Parathyroid adenoma (tissue), 2 donors: Measurements from ENCODE around the gene STX1B.

ENCODE experiments used
- H2AFZ ChIP-seq: fragments of 300-600 bp; sonication (generic); one replicate; pipeline ENCODE4 v1.7.0; 2017; ENCODE audit warnings: antibody characterized with exemption, mild to moderate bottlenecking
- H3K27ac ChIP-seq: fragments of 300-600 bp; sonication (generic); one replicate; pipeline ENCODE4 v1.7.0; 2017
- H3K27me3 ChIP-seq: fragments of 300-600 bp; sonication (generic); one replicate; pipeline ENCODE4 v1.7.0; 2017; ENCODE audit warnings: low read length; ENCODE audit not compliant: control insufficient read depth, insufficient read depth
- H3K36me3 ChIP-seq: fragments of 300-600 bp; sonication (generic); one replicate; pipeline ENCODE4 v1.7.0; 2017; ENCODE audit warnings: low read length; ENCODE audit not compliant: control insufficient read depth, insufficient read depth
- H3K4me1 ChIP-seq: fragments of 300-600 bp; sonication (generic); one replicate; pipeline ENCODE4 v1.7.0; 2017; ENCODE audit warnings: control low read depth
- H3K4me2 ChIP-seq: fragments of 300-600 bp; sonication (generic); one replicate; pipeline ENCODE4 v1.7.0; 2017; ENCODE audit warnings: low read length
- H3K4me3 ChIP-seq: fragments of 300-600 bp; sonication (generic); one replicate; pipeline ENCODE4 v1.7.0; 2017; ENCODE audit warnings: low read depth, low read length
- H3K79me2 ChIP-seq: fragments of 300-600 bp; sonication (generic); one replicate; pipeline ENCODE4 v1.7.0; 2017; ENCODE audit warnings: control low read depth
- H3K9ac ChIP-seq: fragments of 300-600 bp; sonication (generic); one replicate; pipeline ENCODE4 v1.7.0; 2017; ENCODE audit warnings: mild to moderate bottlenecking
- H3K9me3 ChIP-seq: fragments of 300-600 bp; sonication (generic); one replicate; pipeline ENCODE4 v1.7.0; 2017; ENCODE audit warnings: low read length; ENCODE audit not compliant: control insufficient read depth
- CTCF ChIP-seq: fragments of 300-600 bp; sonication (generic); IDR thresholded peaks from one replicate; pipeline ENCODE4 v1.7.0; 2017; ENCODE audit warnings: antibody characterized with exemption, mild to moderate bottlenecking
- donor health status: primary hyperparathyroidism.

Gene STX1B

DNA sequence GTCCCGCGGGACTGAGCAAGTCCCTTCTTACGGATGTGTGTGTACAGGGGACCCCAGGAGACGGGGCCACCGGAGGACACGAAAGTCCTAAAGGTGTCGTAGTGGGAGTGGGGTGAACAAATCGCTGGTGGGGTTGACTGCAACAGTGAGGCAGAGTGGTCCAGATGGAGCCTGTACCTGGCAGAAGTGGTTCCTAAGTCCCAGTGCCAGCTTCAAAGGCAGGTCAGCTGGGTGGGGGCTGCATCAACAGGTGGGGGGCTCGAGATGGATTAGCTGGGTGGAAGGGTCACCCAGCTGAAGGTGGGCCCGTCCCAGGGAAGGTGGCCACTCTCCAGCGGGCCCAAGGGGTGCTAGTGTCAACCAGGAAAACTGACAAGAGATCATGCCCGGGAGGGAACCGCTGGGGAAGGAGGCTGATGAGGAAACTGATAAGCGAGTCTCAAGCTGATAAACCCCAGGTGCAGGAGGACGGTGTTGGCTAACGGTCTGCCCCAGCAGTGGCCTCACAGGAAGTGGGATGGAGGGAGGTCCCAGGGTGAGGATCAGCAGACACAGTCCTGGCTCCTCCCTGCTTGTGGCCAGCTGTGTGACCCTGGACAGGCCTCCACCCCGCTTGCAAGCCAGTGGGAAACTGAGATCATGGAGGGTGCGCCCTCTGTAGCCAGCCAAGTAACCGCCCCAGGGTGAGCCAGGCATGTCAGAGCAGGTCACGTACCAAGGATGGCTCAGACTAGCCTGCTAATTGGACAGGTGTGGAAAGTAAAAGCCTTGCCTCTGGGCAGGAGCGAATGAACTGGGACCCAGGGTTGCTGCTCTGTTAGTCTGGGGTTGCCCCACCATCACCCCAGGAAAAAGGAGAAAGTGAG is 60.6 kb downstream of the STX1B start:
- Histone ChIP-seq H3K9me3 (no peaks in the 10 kb centered on the region), H3K9ac (peak overlapping the region; percentile 7), H3K4me1 (peaks cover 13% of the 10 kb centered on the region), H3K4me2 (peak overlapping the region; percentile 69), H3K36me3 (no peaks in the 10 kb centered on the region), H2AFZ (no peak overlapping the region), H3K27me3 (no peaks in the 10 kb centered on the region), H3K79me2 (peaks cover 6% of the 10 kb centered on the region), H3K27ac (peak overlapping the region; percentile 91), H3K4me3 (peak overlapping the region; percentile 88)
- TF ChIP-seq CTCF, result peak; percentile 12

DNA sequence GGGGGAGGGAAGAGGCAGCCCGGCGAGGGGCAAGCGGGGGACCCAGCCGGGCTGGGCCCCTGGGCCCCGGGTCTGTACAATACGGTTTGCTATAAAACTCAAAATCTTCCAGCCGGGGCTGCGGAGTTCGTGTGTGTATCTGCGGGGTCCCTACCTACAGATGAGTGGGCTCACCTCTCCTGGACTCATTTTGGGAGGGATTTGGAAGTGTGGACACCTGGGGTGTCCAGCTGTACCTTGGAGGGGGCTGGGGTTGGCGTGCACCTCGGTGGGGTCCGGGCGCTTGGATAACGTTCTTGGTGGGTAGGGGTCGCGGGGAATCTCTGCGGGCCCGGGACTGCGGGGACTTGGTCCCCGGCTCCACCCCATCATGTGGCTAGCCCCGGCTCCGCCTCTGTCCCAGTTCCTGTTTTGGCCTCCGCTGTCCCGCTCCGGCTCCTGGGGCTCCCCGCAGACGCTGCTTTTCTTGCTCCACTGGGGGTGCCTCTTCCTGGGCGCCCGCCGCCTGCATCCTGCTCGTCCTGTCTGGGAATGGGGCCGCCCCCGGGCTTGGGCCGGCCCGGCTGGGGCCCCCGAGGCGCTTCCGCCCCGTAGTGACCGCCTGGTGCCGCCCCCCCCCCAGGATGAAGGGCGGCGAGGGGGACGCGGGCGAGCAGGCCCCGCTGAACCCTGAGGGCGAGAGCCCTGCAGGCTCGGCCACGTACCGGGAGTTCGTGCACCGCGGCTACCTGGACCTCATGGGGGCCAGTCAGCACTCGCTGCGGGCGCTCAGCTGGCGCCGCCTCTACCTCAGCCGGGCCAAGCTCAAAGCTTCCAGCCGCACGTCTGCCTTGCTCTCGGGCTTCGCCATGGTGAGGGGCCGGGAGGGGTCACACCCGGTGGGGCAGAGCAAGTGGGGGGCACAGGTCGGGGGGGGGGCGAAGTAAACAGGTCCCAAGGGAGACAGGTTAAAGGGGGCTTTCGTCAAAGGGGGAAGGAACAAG is 61.5 kb downstream of the STX1B start, which contains the start of gene ORAI3:
ORAI3 (plus strand) TSS at position 402 of the 983 bp plus-strand sequence; CDS start at position 624, 222 bp downstream.
- H3K27ac ChIP-seq, result peak within 1 kb of the TSS; percentile 91
- peak within 1 kb of the TSS; percentile 88 for H3K4me3 ChIP-seq
- H3K4me2 ChIP-seq, result peak within 1 kb of the TSS; percentile 69
- H3K27me3 ChIP-seq, result no peaks in the 10 kb centered on the region
- H3K9me3 ChIP-seq, result no peaks in the 10 kb centered on the region
- peaks cover 6% of the 10 kb centered on the region for H3K79me2 ChIP-seq
- no peak for TF ChIP-seq CTCF
- H3K4me1 ChIP-seq, result peaks cover 13% of the 10 kb centered on the region
- peak within 1 kb of the TSS; percentile 93 for H2AFZ ChIP-seq
- peak within 1 kb of the TSS; percentile 7 for H3K9ac ChIP-seq
- no peaks in the 10 kb centered on the region for H3K36me3 ChIP-seq

GRCh38 chr16:30947859-30948666 is 62.4 kb downstream of the STX1B start:
- Histone ChIP-seq H3K27me3 (no peaks in the 10 kb centered on the region), H3K4me2 (peak overlapping the region; percentile 69), H3K9ac (no peak overlapping the region), H3K27ac (peak overlapping the region; percentile 91), H3K79me2 (peaks cover 6% of the 10 kb centered on the region), H3K36me3 (no peaks in the 10 kb centered on the region), H3K4me1 (peaks cover 13% of the 10 kb centered on the region), H2AFZ (peak overlapping the region; percentile 93), H3K9me3 (no peaks in the 10 kb centered on the region), H3K4me3 (peak overlapping the region; percentile 88)
- peak; percentile 4 for TF ChIP-seq CTCF

DNA sequence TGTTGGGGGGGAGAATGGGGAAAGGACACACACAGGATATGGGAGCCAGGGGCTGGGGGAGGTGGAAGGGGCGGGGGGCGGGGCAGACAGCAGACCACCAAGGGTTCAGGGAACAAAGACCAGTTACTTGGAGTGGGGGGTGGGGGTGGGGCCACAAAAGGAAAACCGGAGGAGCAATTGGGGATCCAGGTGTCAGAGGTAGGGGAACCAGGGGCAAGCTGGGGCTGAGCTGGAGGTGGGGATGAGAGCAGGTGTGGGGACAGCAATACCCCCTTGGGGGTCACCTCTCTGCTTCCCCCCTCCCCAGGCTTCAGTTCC is 62.9 kb downstream of the STX1B start:
- Histone ChIP-seq H3K79me2 (peaks cover 6% of the 10 kb centered on the region), H3K36me3 (no peaks in the 10 kb centered on the region), H3K4me1 (peaks cover 13% of the 10 kb centered on the region), H3K27ac (peak overlapping the region; percentile 91), H3K27me3 (no peaks in the 10 kb centered on the region), H3K4me3 (peak overlapping the region; percentile 88), H3K4me2 (peak overlapping the region; percentile 69), H3K9me3 (no peaks in the 10 kb centered on the region), H2AFZ (peak overlapping the region; percentile 93), H3K9ac (no peak overlapping the region)
- no peak for TF ChIP-seq CTCF
